Measurements from ENCODE around the gene SMIM43. TPM values are rescaled to one million over a fixed set of nuclear protein-coding genes. Genes with fewer than 3 reads are reported as not detected.

SMIM43 gene
- total RNA-seq, 1 experiment from 2014 or later = 1.2 TPM

GRCh38 chr4:121788896-121789295, 23.9 kb upstream of the SMIM43 start:
- Histone ChIP-seq H2BK15ac (ENCODE audit: low read depth, low read length) (no peak overlapping the region), H2BK5ac (ENCODE audit: insufficient read length, low read length) (no peak overlapping the region), H3K23me2 (ENCODE audit: insufficient read length, low read depth, low read length, poor library complexity, severe bottlenecking) (no peaks in the 10 kb centered on the region), H4K8ac (replicated peaks; ENCODE audit: insufficient read length, low read depth, low read length) (no peak overlapping the region), H2BK20ac (ENCODE audit: low read depth, low read length, poor library complexity, severe bottlenecking) (no peak overlapping the region), H3K79me1 (ENCODE audit: insufficient read depth, low read depth, low read length, poor library complexity, severe bottlenecking) (no peaks in the 10 kb centered on the region), H4K91ac (ENCODE audit: insufficient read length, low read depth, low read length) (no peak overlapping the region), H2AFZ (ENCODE audit: low read length) (no peak overlapping the region), H3T11ph (ENCODE audit: low read length) (no peak overlapping the region), H3K79me2 (ENCODE audit: insufficient read depth, low read length) (no peaks in the 10 kb centered on the region), H3K56ac (ENCODE audit: insufficient read length, low read depth, low read length) (no peak overlapping the region), H4K5ac (ENCODE audit: insufficient read length, low read depth, low read length) (no peak overlapping the region), H3K14ac (ENCODE audit: insufficient read depth, low read length) (no peak overlapping the region), H3K4ac (ENCODE audit: low read depth, low read length) (no peak overlapping the region), H2AK5ac (ENCODE audit: insufficient read length, low read length) (no peak overlapping the region), H2BK120ac (ENCODE audit: low read depth, low read length, poor library complexity, severe bottlenecking) (no peak overlapping the region), H3K9me3 (ENCODE audit: control insufficient read depth, low read depth, low read length) (no peaks in the 10 kb centered on the region), H4K20me1 (ENCODE audit: control insufficient read depth, insufficient read depth, insufficient read length) (no peaks in the 10 kb centered on the region), H2BK12ac (ENCODE audit: insufficient read length, low read depth, low read length) (no peak overlapping the region), H3K27ac (ENCODE audit: insufficient read length, low read depth, low read length) (no peak overlapping the region), H3K4me2 (ENCODE audit: insufficient read depth, insufficient read length, low read length) (no peak overlapping the region), H3K23ac (ENCODE audit: insufficient read length, low read depth, low read length) (no peak overlapping the region), H3K27me3 (ENCODE audit: insufficient read depth, low read length) (no peaks in the 10 kb centered on the region), H3K9ac (ENCODE audit: extremely low read depth, insufficient read length, low read length) (no peak overlapping the region), H3K18ac (ENCODE audit: insufficient read length, low read depth, low read length) (no peak overlapping the region), H3K4me1 (ENCODE audit: insufficient read depth, low read length) (peaks cover 5% of the 10 kb centered on the region; the same call in 1 of the 2 replicates)
- WGBS (ENCODE audit: extremely low coverage, insufficient read length, low lambda C conversion rate) = no CpG with 5 or more reads among the region's 2 CpGs
- Mint-ChIP-seq H3K27ac (no peak overlapping the region), H3K36me3 (ENCODE audit: insufficient read depth in 1 of 3, low read depth in 3 of 3) (no peaks in the 10 kb centered on the region), H3K4me1 (peaks cover 13 to 17% of the 10 kb centered on the region in 2 experiments), H3K4me3 (no peak overlapping the region), H3K9me3 (no peaks in the 10 kb centered on the region), H3K27me3 (ENCODE audit: low read depth) (peaks cover 5% of the 10 kb centered on the region)
- no peak for DNase-seq
- TF ChIP-seq CTCF (conservative IDR thresholded peaks at IDR 0.05) = no peak

Data from H9 (cell line).